Left ventricle myocardium inferior (tissue), 1 donor: ENCODE data around the gene ABCC3. TPM values are rescaled to one million over a fixed set of nuclear protein-coding genes. Genes with fewer than 3 reads are reported as not detected.
A peak's percentile ranks its signal among the peaks of the same experiment; 100 is the strongest.

ENCODE experiments used
- DNase-seq: peaks from one replicate; pipeline ENCODE4 v3.0.0-alpha.2; 2020
- H3K27ac ChIP-seq: fragments of 200-600 bp; replicated peaks from 2 replicates; pipeline ENCODE4 v1.8.0; 2021
- H3K27me3 ChIP-seq: fragments of 200-600 bp; 2 replicates; pipeline ENCODE4 v1.8.0; 2021; ENCODE audit warnings: low read depth
- H3K36me3 ChIP-seq: fragments of 200-600 bp; 2 replicates; pipeline ENCODE4 v1.8.0; 2021
- H3K4me1 ChIP-seq: fragments of 200-600 bp; 2 replicates; pipeline ENCODE4 v1.8.0; 2021
- H3K4me3 ChIP-seq: fragments of 200-600 bp; 2 replicates; pipeline ENCODE4 v1.8.0; 2021; ENCODE audit warnings: mild to moderate bottlenecking, moderate library complexity
- H3K9me3 ChIP-seq: fragments of 200-600 bp; replicated peaks from 2 replicates; pipeline ENCODE4 v1.8.0; 2021
- intact Hi-C: fragments of 100-400 bp; cut with micrococcal nuclease; formaldehyde crosslinking; loops from one replicate; pipeline ENCODE4 v1.11.0; 2022
- total RNA-seq: library from RNA; stranded (reverse); fragmentation: NEBNext Ultra II Directional; extraction: Animal tissue kit (Norgen Biotek cat#: 25700); gene quantifications from one replicate; pipeline ENCODE4 v1.2.1, GENCODE V29; 2021
- TF ChIP-seq, protein P1 (sequence below): fragments of 200-600 bp; IDR thresholded peaks from 2 replicates; pipeline ENCODE4 v1.8.0; 2021; ENCODE audit warnings: antibody characterized with exemption, mild to moderate bottlenecking, borderline replicate concordance
- donor health status: DM: no; HTN: yes; CAD: no; lungs with severe emphysema.

The ABCC3 gene
- total RNA-seq, 1 donor from 2014 or later = 0.88 TPM

DNA sequence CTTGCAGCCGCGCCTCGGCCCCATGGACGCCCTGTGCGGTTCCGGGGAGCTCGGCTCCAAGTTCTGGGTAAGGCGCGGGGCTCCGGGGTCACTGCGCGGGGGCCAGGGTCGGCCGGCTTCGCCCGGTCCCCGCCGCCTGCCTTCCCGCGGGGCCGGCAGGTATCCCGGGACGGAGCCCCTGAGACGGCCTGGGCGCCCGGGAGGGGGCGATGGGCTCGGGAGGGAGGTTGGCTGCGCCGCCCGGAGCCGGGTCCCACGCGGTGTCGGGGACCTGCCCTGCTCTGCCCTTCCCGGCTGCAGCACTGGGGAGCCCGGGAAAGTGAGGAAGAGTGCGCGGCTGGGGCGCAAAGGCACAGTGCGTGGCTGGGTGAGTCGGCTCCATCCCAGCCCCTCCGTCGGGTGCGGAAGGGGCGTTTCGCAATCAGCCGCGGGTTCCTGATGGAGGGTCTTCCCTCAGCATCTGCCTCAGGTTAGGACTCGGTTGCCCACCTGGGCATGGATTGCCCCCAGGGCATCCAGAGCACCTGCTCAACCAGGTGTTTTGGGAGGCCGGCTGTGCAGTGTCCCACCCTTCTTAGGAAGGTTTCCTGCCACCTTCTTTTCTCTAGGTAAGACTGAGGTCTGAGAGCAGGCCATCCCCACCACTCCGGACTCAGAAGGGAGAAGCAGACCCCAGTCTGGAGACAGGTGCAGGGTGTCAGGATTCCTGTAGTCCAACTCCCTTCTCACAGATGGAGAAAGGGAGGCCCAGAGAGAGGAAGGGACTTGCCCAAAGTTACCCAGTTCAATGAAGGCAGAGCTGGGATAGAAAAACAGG, 442 bp downstream of the ABCC3 start:
- no peak for DNase-seq
- no peak overlapping the region for H3K27ac ChIP-seq
- TF ChIP-seq, protein P1, sequence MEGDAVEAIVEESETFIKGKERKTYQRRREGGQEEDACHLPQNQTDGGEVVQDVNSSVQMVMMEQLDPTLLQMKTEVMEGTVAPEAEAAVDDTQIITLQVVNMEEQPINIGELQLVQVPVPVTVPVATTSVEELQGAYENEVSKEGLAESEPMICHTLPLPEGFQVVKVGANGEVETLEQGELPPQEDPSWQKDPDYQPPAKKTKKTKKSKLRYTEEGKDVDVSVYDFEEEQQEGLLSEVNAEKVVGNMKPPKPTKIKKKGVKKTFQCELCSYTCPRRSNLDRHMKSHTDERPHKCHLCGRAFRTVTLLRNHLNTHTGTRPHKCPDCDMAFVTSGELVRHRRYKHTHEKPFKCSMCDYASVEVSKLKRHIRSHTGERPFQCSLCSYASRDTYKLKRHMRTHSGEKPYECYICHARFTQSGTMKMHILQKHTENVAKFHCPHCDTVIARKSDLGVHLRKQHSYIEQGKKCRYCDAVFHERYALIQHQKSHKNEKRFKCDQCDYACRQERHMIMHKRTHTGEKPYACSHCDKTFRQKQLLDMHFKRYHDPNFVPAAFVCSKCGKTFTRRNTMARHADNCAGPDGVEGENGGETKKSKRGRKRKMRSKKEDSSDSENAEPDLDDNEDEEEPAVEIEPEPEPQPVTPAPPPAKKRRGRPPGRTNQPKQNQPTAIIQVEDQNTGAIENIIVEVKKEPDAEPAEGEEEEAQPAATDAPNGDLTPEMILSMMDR = no peak
- no peaks in the 10 kb centered on the region for H3K9me3 ChIP-seq
- H3K4me1 ChIP-seq = peaks cover 27% of the 10 kb centered on the region
- no peaks in the 10 kb centered on the region for H3K36me3 ChIP-seq
- intact Hi-C loops = loop anchor here (5.0 kb wide), 1 partner anchor 47 kb away; no protein-coding TSS in a partner anchor
- peaks cover 76% of the 10 kb centered on the region for H3K27me3 ChIP-seq
- peak overlapping the region; percentile 63 for H3K4me3 ChIP-seq

DNA sequence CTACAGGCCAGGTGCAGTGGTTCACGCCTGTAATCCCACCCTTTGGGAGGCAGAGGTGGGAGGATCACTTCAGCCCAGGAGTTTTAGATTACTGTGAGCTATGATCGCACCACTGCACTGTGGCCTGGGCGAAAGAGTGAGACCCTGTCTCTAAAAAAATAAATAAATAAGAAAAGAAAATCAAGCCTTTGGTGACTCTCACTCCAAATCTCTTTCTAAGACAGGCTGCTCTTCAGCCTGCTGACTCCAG, 976 bp downstream of the ABCC3 start:
- intact Hi-C loops = no loop called here
- H3K4me3 ChIP-seq = no peak overlapping the region

DNA sequence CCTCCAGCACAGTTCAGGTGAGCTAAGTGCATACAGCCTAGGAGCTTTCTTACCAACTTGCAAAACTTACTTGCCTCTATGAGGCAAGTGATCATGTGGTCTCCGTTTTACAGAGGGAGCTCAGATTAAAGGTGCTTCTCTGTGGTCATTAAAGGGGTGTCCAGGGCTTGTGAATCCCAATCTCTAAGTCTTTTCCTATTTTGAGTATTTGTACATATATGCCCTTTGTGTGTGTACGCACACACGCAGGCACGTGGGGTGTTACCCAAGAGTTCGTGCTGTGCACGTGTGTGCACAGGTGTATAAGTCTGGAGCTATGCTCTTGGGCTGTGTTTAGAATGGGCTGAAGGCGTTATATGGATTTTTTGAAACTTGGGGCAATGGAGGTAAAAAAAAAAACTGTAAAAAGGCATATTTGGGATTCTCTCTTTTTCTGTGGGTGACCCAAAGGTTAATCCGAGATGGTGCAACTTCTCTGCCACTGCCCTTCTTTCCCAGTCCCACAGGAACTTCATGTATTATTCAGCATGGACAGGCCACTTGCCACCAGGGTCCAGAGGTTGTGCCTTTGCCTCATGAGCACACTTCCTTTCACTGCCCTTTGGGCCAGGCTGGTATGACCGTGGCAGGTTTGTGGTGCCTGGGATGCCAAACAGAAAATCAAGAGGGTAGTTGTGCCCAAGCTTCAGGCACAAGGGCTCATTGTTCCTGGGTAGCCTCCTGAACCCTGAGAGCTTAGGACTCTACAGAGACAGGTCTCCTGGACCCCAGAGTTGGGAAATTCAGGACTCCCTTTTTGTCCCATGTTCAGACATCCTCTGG, 1.5 kb downstream of the ABCC3 start:
- Histone ChIP-seq H3K4me1 (peaks cover 32% of the 10 kb centered on the region), H3K27ac (no peak overlapping the region), H3K4me3 (no peak overlapping the region), H3K9me3 (no peaks in the 10 kb centered on the region), H3K27me3 (peaks cover 65% of the 10 kb centered on the region), H3K36me3 (no peaks in the 10 kb centered on the region)
- intact Hi-C loops = no loop called here
- DNase-seq = no peak
- TF ChIP-seq, protein P1 = no peak

More for the DNA sequence above, 976 bp downstream of the ABCC3 start:
- H3K9me3 ChIP-seq = no peaks in the 10 kb centered on the region
- TF ChIP-seq, protein P1 = no peak
- no peaks in the 10 kb centered on the region for H3K36me3 ChIP-seq
- no peak overlapping the region for H3K27ac ChIP-seq
- peaks cover 32% of the 10 kb centered on the region for H3K4me1 ChIP-seq
- peaks cover 71% of the 10 kb centered on the region for H3K27me3 ChIP-seq
- DNase-seq = no peak

DNA sequence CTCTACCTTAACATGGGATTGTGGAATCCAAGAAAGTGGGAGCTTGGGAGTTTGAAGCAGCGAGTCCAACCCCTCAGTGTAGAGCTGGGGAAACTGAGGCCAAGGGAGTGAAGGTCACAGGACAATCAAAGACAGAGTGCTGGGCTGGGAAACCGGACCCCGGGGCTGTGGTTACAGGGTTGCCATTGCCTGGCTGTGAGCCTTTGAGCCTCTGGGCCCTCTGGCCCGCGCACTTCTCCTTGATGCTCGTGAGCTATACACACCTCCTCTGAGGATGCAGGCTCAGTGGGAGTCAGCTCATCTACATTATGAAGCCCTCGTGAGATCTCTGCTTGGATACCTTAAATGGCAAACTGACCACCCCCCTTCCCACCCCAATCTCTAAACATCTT, 2.1 kb downstream of the ABCC3 start:
- no peaks in the 10 kb centered on the region for H3K9me3 ChIP-seq
- peaks cover 32% of the 10 kb centered on the region for H3K4me1 ChIP-seq
- no peaks in the 10 kb centered on the region for H3K36me3 ChIP-seq
- intact Hi-C loops = no loop called here
- no peak overlapping the region for H3K4me3 ChIP-seq
- peaks cover 59% of the 10 kb centered on the region for H3K27me3 ChIP-seq
- TF ChIP-seq, protein P1 = no peak
- no peak for DNase-seq
- no peak overlapping the region for H3K27ac ChIP-seq

DNA sequence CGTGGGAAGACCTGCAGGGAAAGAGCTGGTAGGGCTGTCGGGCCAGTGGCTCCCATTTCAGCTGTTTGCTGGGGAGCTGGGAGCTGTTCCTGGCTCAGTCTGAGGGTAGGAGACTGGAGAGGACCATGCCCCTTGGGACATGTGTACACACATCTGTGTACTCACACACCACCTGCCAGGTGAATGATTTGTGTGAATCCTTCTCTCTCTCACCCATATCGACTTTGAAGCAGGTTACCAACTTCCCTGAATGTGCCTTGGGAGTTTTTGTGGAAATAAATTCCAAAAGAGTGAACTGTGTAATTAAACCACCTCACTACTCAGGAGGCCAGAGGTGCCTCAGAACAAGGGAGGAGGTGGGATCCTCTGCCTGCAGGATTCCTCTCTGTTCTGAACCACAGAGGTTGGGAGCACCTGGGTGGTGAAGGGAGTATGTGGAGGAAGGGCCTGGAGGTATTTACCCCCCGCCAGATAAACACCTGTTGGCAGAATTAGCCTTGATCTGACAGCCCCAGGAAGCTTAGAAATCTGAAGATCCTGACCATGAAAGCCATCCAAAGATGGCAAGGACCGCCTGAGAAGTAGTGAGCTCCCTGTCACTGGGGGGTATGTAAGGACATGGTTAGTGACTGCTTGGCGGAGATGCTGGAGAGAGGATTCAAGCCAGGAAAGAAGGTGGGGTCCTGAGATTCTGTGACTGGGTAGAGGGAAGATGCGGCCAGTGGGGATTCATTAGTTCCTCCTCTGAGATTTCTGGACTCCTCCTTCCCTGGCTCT, 3.3 kb downstream of the ABCC3 start:
- Histone ChIP-seq H3K4me1 (peaks cover 32% of the 10 kb centered on the region), H3K9me3 (no peaks in the 10 kb centered on the region), H3K4me3 (no peak overlapping the region), H3K27me3 (peaks cover 47% of the 10 kb centered on the region), H3K27ac (no peak overlapping the region), H3K36me3 (no peaks in the 10 kb centered on the region)
- no peak for DNase-seq
- TF ChIP-seq, protein P1 = no peak
- intact Hi-C loops = no loop called here
